Fibroblast of mammary gland (primary cell): ENCODE results near the gene PACC1.

Source experiments
- DNase-seq: peaks from one replicate; pipeline ENCODE4 v3.0.0-alpha.2; 2010; ENCODE audit warnings: low read depth
- H3K4me3 ChIP-seq: 2 replicates; pipeline ENCODE4 v1.5.1; 2011; ENCODE audit warnings: low read depth, mild to moderate bottlenecking, low read length, moderate library complexity; ENCODE audit not compliant: control insufficient read depth
- CTCF ChIP-seq: conservative IDR thresholded peaks from 2 replicates; pipeline ENCODE4 v1.5.1; 2011; ENCODE audit warnings: low read depth, low read length, inconsistent platforms; ENCODE audit not compliant: control insufficient read depth, insufficient read depth

PACC1 gene

GRCh38 chr1:212414328-212415106 is at the start of gene PACC1:
TSS of gene PACC1 (minus strand) at chr1:212414886. CDS start at chr1:212414757, 129 bp downstream.
- peak within 1 kb of the TSS; percentile 85 for H3K4me3 ChIP-seq
- peak; percentile 79 for DNase-seq
- TF ChIP-seq CTCF, result no peak

- H3K4me3 ChIP-seq, result no peak overlapping the region
Observed at GRCh38 chr1:212463565-212464285, 49.0 kb upstream of the PACC1 start.

GRCh38 chr1:212461916-212462660 is 47.4 kb upstream of the PACC1 start:
- H3K4me3 ChIP-seq, result no peak overlapping the region
- DNase-seq, result no peak
- no peak for TF ChIP-seq CTCF

More at GRCh38 chr1:212463565-212464285, 49.0 kb upstream of the PACC1 start:
- no peak for DNase-seq
- no peak for TF ChIP-seq CTCF

GRCh38 chr1:212460376-212460775 is 45.7 kb upstream of the PACC1 start:
- no peak for DNase-seq

GRCh38 chr1:212459656-212460055 is 45.0 kb upstream of the PACC1 start:
- H3K4me3 ChIP-seq, result no peak overlapping the region
- TF ChIP-seq CTCF, result no peak

More at GRCh38 chr1:212460376-212460775, 45.7 kb upstream of the PACC1 start:
- TF ChIP-seq CTCF, result no peak
- H3K4me3 ChIP-seq, result no peak overlapping the region

GRCh38 chr1:212458817-212459216 is 44.1 kb upstream of the PACC1 start:
- no peak for TF ChIP-seq CTCF
- H3K4me3 ChIP-seq, result no peak overlapping the region
- no peak for DNase-seq

More at GRCh38 chr1:212459656-212460055, 45.0 kb upstream of the PACC1 start:
- DNase-seq, result no peak
